Kasumi-1 (cell line): ENCODE measurements around the gene MYO16.

Experiments
- DNase-seq, 2 experiments: peaks; one replicate each; lab custom pipeline; 2025; lab: John Stamatoyannopoulos, UW

MYO16 gene

DNA sequence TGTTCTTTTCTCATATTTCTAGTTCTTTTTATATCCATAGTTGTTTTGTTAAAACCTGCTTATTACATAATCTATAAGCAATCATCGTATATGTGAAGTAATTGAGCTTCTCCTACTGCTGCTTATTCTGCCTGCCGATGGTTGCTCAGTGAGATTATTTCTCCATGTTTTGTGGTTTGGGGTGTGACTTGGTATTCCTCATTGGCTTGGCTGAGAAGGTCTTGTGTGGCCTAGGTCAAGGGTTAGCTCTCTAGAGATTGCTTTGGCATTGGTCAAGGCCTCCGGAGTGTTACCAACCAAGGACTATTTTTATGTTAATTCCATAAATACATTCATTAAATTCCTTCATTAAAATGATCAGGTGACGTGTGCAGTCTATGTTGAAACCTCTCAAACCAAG is 302.8 kb downstream of the MYO16 start:
- no peak for DNase-seq

DNA sequence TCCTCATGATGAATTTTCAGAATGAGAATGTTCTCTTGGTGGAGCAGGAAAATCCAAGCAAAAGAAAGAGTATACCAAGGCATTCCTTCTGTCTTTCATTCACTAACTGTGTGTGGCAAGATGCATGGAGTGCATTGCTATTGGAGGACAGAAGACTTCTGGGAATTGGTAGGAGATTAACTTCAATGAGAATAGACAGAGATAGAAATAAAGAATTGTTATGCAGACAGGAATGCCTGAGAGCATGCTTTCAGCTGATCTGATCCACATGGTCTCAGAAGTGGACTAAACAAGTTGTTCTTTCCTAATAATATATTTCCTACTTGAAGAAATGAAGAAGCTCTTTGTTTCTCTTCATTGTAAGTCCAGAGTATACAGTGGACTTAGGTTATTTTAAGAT is 303.6 kb downstream of the MYO16 start:
- no peak for DNase-seq

DNA sequence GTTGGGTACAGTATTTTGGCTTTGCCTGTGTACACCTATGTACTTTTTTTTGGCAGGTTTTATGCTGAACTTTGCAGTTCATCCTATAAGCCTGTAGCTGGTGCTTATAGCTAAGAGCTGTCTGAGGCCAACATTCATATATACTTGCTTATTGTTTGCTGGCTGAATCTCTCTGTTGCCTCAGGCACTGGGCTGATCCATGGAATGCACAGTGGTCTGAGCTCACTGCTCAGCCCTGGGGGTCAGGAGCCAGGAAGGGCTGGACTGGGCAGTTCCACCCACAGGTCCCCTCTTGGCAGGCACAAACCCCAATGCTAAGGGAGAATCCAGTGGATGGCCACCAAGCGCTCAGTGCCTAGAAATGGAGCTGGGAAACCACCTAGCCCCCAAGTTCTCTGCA is 308.7 kb downstream of the MYO16 start:
- no peak for DNase-seq

DNA sequence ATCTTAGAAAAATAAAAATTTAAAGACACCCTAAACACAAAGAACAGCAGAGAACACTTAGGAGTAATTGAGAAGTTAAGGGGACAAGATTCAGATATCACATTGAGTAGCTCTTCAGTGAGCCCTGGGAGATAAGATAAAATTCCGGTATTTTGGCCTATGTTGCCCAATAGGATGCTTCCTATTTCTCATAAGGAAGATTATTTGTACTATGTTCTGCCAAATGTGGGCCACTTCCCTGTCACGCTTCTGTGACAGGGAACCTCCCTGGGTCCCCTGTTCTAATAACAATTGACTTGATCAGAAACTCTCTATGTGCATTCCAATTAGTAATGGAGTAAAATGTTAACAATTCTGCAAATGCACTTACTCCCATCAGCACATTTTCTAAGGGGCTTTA is 310.7 kb downstream of the MYO16 start:
- DNase-seq, result no peak

DNA sequence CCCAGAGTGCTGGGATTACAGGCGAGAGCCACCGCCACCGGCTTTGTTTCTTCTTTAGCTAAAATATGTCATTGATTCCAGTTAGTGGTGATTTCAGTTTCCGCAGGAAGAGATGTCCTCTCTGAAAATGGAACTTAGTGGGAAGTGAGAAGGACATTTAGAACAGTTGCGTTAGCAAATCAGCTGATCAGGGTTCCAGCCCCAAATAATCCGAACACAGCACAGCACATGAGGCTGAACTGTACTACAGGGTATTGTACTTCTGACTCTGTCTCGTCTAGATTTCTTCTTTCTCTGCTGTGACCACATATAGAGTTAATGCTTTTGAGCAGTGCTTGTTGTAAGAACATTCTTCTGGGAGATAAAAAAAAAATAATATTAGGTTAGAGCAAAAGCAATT is 314.4 kb downstream of the MYO16 start:
- DNase-seq, result no peak

DNA sequence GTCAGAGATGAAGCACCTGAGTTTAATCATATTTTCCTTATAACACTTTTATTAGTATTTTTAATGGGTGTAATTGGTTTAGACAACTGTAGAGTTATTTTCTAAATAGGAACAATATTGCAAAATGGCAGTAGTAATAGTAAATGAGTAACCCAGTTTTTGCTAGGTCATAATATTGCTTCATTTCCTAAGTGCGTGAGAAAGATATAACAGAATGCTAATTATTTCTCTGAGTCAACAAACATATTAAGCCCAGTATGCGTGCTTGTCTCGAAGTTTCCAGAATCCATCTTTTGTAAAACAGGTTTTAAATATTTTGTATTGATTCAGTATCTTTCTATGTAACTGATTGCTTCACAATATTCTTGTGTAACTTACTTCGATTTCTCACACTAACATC is 315.3 kb downstream of the MYO16 start:
- DNase-seq, result no peak

DNA sequence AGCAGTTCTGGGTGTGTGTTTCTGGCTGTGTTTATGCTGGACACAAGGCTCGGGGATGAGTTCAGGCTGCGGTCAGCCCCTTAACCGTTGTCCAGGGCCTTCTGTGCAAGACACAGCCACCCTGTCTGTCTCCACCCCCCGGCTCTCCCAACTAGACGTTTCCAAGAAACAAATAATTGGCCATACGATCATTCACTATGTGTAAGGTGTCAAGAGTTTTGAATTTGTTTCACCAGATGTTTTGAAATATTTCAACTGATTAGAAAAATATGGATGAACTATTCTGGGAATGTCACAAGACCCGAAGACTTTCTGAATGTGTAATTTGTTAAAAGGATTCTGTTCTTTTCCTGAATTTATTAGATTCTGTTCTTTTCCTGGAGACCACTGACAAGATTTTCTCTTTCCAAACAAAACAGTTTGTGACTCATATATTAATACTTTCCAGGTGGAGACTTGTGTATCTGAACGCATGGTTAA is 318.2 kb downstream of the MYO16 start:
- no peak for DNase-seq

DNA sequence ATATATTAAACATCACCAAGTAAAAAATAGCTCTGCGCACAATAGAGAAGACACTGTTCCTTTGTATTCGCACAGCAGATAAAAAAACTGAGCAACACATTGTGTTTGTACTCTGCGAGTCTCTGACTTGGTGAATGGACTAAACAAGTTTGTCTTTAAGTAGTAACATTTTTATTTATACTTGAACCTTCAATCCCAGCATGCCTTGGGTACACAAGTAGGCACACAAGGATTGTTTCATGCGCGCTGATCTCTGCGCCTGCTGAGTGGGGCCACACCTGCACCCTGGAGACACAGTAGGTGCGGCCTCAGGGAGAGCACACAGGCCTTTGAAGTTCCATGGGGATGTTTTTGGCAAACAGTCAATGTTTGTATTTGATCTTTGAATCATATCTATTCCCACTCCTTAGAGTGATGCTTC is 318.9 kb downstream of the MYO16 start:
- no peak for DNase-seq

DNA sequence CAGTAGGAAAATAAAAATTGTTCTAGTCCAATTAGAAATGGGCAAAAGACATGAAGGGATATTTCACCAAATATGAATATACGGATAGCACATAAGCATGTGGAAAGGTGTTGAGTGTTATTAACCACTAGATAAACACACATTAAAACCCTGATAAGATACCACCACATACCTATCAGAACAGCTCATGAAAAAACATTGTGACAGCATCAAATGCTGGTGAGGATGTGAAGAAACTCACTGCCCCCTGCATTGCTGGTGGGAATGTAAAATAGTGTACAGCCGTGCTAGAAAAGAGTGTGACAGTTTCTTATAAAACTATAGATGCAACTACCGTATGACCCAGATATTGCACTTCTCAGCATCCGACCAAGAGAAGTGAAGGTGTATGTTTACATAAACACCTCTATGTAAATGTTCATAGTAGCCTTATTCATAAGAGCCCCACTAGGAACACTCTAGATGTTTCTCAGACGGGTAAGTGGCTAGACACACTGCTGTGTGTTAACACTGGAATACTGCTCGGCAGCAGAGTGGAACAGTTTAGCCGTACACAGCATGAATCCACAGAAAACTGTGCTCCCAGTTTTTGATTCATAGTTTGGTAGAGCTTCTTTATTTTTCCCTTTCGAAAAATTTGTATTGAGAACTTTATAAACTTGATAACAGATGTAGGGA is 321.1 kb downstream of the MYO16 start:
- DNase-seq, result no peak

DNA sequence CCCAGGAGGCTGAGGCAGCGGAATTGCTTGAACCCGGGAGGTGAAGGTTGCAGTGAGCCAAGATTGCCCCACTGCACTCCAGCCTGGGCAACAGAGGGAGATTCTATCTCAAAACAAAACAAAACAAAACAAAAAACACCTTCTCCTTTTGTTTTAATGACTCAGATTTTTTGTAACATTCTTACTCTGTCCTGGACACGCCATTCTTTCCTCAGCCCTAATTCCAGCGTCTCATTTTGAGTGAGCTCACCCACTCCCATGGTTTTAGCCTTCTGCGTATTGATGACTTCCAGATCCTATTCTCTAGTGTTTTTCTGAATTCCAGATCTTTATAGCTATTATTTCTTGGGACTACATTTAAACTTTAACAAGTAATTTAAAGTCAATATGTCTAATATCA is 326.3 kb downstream of the MYO16 start:
- no peak for DNase-seq

DNA sequence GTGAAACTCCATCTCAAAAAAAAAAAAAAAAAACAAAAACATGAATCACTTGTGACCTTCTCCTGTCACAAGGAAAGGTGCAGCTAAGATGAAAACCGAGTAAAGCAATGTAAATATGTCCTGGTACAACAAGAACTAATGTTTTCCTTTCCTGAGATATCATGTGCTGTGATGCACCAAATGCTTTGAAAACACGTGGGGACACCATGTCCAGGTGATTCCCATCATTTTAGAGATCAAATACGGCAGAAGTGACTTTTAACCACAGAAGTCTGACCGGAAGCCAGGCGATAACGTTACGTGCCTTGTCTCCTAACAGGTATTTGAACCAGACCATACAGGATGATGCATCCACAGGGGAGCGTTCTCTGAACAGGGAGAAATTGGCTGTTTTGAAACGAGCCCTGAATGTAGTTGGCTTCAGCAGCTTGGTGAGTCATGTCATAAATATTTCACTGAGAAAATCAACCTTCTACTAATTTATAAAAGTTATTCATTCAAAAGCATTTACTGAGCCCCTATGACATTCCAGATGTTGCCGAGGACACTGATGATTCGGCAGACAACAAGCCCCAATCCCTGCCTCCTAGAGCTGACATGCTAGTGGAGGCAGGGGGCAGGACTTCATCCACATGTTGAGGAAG is 328.1 kb downstream of the MYO16 start:
- DNase-seq, result no peak

DNA sequence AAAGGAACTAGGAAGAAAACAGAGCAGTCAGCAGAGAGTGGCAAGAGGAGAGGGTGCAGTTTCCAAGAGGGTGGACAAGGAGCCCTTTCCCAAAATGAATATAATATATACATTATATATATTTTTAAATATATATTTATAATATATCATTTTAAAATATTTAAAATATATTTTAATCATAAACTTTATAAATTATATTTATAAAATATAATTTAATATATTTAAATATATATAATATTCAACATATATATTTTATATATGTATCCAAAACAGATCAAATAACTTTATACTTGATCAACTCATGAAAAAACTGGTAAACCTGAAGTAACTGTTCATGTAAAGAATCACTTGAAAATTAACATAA is 328.6 kb downstream of the MYO16 start:
- DNase-seq, result no peak

DNA sequence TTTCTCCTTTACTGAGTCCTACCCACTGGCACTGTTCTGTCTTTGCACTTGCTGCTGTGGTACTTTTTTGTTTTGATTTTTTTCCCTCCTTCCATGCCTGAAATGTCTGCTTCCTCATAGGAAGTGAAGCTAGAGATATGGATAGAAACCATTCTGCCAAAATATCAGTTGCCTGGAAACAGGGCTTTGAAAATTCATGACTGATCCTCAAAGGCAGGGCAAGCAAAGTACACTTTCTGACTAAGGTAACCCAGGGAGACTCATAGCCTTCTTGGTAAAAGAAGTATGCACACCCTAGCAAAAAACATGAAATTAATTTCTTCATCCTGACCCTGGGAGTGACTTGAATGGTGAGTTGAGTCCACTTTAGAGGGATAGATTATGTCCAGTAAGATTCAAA is 329.8 kb downstream of the MYO16 start:
- DNase-seq, result no peak

DNA sequence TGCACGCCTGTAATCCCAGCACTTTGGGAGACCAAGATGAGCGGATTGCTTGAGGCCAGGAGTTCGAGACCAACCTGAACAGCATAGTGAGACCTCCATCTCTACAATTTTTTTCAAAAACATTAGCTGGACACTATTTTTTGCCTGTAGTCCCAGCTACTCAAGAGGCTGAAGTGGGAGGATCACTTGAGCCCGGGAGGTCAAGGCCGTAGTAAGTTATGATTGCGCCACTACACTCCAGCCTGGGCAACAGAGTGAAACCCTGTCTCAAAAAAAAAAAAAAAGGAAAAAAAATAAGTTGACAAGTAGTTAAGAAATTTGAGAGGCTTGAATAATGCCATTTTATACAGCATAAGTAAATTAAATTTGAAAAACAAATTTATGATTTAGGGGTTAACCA is 330.6 kb downstream of the MYO16 start:
- no peak for DNase-seq

DNA sequence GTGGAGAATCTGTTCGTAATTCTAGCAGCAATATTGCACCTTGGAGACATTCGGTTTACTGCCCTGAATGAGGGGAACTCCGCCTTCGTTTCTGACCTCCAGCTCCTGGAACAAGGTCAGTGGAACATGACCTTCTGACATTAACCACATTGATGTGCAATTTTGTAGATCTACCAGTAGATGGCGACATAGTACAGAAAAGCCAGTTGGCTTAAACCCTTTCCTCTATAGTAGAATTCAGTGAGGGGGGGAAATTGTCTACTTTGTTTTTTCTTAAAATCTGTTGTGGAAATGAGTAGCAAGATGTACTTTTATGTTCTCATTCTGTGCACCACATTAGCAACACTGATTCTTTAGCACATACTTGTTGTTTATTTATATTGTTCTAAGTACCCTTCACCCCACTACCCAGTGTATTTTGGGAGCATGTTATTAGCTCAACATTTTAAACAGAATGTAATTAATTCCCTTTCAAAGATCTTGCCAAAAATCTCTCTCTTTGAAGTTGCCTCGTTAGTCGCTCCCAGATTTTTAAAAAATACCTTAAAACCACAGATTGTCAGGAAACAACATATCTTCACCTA is 332.2 kb downstream of the MYO16 start:
- peak; percentile 71 to 84 for DNase-seq

DNA sequence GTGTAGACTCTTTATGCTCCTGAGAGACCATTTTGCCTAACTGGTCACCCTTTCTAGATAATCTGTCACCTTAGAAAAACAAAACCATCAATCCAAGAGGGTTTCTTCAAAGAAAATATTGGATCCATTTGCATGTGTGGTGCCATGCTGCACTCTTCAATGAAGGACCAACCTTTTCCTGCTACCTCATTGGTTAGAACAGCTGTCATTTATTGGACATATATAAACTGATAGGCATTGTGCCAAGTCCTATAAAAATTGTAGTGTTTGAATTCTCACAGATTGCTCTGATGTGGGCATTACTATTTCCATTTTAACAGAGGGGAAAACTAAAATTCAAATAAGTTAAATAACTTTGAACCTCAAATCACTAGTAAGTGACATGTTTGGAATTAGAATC is 333.2 kb downstream of the MYO16 start:
- DNase-seq, result no peak

DNA sequence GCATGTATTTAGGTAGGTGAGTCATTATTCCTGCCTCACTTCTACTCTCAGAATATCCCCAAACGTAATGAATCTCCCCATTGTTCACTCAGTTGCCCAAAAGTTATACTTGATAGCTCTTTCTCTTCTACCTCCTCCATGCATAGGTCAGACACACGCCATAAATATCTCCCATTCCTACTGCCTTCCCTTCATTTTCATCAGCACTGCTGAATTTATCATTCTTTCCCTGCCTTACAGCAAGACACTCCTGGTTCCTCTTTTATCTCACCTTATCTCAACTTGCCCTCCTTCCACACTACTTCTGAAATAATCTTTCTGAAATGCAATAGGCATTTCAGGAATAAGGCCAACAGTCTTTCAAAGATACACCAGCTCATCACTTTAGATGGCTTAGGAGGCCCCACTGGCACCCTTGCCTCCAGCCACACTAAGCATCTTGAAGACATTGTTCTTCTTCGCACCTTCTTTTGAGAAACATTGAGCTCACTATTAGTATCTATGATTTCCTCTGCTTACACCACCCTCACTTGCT is 333.9 kb downstream of the MYO16 start:
- no peak for DNase-seq

DNA sequence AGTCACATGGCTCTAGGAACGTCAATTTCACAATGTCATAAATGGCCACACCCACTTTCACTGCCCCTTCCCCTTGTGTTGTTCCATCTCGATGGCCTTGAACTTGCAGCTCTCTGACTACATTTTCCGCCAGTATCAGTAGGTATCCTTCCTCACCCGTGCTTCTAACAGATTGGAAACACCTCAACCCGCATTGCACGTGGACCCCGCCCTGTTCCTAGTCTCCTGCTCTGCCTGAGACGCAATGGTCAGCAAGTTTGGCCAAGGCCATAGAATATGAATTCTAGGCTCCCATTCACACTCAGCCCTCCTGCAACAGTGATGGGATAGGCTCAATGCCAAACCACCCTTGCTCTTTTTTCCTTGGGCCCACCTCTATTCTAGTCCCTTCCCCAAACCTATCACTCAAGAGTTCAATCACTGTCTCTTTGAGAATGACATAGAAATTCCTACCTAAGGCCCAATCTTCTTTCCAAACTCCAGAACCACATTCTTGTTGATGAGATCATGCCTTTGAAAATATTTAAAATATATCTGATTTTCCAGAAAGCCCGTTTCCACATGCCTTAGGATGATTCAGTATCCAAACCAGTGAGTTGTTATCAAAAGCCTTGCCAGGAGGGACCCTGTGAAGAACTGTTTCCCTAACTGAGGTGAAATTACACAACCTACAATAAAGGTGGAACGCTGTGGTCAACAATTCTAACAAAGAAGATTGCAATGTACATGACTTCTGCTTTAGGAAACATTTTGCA is 334.6 kb downstream of the MYO16 start:
- DNase-seq, result no peak

DNA sequence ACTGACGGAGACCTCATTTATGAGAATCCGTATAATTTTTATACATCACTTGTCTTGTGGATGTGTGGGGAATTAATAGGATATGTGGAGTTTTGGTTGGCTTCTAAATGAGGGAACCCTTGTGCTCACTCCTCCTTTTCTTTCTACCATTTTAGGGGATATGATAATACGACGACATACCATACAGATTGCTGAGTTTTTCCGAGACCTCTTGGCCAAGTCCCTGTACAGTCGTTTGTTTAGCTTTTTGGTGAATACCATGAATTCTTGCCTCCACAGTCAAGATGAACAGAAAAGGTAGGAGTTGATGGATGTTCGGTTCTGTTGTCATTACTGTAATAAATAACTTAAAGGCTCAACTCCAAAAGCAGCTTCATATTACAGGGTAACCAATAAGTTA is 335.2 kb downstream of the MYO16 start:
- DNase-seq, result no peak

DNA sequence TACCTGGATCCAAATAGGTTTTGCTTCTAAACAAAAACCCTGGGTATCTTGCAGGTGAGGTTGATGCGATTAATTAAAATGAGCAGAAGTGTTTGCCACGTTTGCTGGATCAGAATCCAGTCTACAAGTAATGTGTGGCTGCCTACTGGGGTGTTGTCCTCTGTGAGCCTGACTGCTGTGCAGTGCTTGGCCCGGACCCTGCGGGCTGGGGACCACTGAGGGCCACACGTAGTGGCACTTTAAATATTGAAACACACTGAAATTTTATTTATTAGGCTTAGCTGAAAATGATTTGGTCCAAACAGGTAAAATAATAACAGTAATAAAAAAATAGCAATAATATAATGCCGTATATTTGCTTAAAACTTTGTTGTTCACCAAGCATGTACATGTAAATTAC is 338.0 kb downstream of the MYO16 start:
- no peak for DNase-seq

DNA sequence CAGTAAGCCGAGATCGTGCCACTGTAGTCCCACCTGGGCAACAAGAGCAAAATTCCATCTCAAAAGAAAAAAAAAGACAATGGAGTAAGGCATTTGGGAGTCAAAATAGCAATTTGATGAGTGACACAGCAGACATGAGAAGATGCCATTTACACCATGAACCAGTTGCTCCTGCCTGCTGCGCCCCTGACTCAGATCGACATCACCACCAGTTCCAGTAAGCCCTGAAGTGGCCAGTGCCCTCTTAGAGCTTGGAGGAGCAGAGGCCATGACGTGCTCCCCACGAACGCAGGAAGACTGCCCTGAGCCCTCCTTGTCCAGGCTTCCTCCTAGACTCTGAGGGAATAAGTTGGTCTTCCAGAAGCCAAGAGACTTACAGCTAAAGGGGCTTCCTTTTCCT is 339.2 kb downstream of the MYO16 start:
- DNase-seq, result no peak

DNA sequence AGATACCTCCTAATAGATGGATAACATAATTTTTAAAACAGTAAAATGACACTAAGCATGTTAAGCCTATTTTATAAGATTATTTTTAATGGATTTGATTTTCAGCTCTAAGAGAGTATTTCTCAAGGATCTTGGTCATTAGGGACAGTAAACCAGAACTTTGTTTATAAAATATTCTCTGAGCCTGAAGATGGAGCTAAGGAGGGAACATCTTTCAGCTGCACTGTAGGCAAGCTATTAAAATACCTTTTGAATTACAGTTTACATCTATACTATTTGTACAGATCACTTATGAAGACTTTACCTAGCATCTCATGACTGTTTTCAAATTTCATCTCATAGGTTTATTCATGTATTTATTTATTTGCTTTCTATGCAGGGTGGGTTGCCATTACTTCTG is 345.3 kb downstream of the MYO16 start:
- no peak for DNase-seq

DNA sequence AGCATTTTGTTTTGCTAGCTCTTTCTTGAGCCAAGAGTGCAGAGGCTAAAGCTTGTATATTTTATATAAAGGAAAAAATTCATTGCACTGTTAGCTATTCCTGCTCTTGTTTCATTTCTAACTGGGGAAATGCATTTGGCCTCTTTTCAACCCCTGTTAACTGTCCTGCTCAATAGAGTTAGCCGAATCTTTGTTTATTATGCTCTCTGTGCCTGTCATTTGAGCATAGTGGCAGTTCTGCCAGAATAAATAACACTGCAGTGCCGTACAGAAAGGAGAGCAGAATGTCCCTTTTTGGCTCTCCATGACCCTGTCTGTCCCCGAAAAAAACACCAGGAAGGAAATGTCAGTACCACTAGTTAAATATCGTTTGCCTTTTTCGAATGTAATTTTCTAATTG is 350.8 kb downstream of the MYO16 start:
- no peak for DNase-seq
